NT2/D1 (cell line): ENCODE data around the gene TRAF4.
"Not testable (repeated sequence)": the region's sequence is repeated elsewhere in the genome, so short reads cannot be mapped to it uniquely, and the experiment has no call there.

Experiments used
- SUZ12 ChIP-seq: IDR thresholded peaks from 2 replicates; pipeline ENCODE4 v1.6.1; 2011; ENCODE audit not compliant: insufficient read length, insufficient read depth; ENCODE audit errors: extremely low read depth
- YY1 ChIP-seq: IDR thresholded peaks from 2 replicates; pipeline ENCODE4 v1.6.1; 2011; ENCODE audit not compliant: insufficient read length, insufficient read depth
- ZNF274 ChIP-seq: IDR thresholded peaks from 2 replicates; pipeline ENCODE4 v1.6.1; 2011; ENCODE audit warnings: mild to moderate bottlenecking, low read depth, low read length

GRCh38 chr17:28794846-28795441 is 51.1 kb downstream of the TRAF4 start:
- TF ChIP-seq YY1, SUZ12, ZNF274: not testable (repeated sequence)
